Right forelimb (tissue), 1 donor: ENCODE measurements around the gene PTPN18.
"Not testable (repeated sequence)": the region's sequence is repeated elsewhere in the genome, so short reads cannot be mapped to it uniquely, and the experiment has no call there.

Experiments
- DNase-seq: peaks from one replicate; pipeline ENCODE4 v3.0.0-alpha.2; 2018

The PTPN18 gene

GRCh38 chr2:130355578-130356431 is at the start of gene PTPN18:
Gene PTPN18, plus strand, starts transcription at chr2:130356056. Its CDS starts 52 bp downstream, at chr2:130356108.
- DNase-seq: peak; percentile 88

GRCh38 chr2:130307850-130308249 is 48.0 kb upstream of the PTPN18 start:
- no peak for DNase-seq

- no peak for DNase-seq
Observed at GRCh38 chr2:130310881-130311280, 45.0 kb upstream of the PTPN18 start.

GRCh38 chr2:130313812-130314334 is 42.0 kb upstream of the PTPN18 start:
- DNase-seq: no peak

GRCh38 chr2:130314377-130314776 is 41.5 kb upstream of the PTPN18 start:
- DNase-seq: no peak

GRCh38 chr2:130316596-130316995 is 39.3 kb upstream of the PTPN18 start:
- DNase-seq: no peak

GRCh38 chr2:130318906-130319305 is 37.0 kb upstream of the PTPN18 start:
- DNase-seq: no peak

- no peak for DNase-seq
Observed at GRCh38 chr2:130319536-130319935, 36.3 kb upstream of the PTPN18 start.

GRCh38 chr2:130327703-130328527 is 27.9 kb upstream of the PTPN18 start:
- DNase-seq: no peak

- DNase-seq: no peak
Observed at GRCh38 chr2:130328710-130329109, 27.1 kb upstream of the PTPN18 start.

GRCh38 chr2:130332271-130333073 is 23.4 kb upstream of the PTPN18 start:
- peak; percentile 85 for DNase-seq

GRCh38 chr2:130333253-130333652 is 22.6 kb upstream of the PTPN18 start:
- not testable (repeated sequence) for DNase-seq

- no peak for DNase-seq
Observed at GRCh38 chr2:130334026-130334425, 21.8 kb upstream of the PTPN18 start.

GRCh38 chr2:130335226-130335625 is 20.6 kb upstream of the PTPN18 start:
- DNase-seq: no peak

- no peak for DNase-seq
Observed at GRCh38 chr2:130336150-130336876, 19.5 kb upstream of the PTPN18 start.

- DNase-seq: peak; percentile 94
Observed at GRCh38 chr2:130336877-130337734, 18.8 kb upstream of the PTPN18 start.

GRCh38 chr2:130337735-130338325 is 18.0 kb upstream of the PTPN18 start:
- DNase-seq: no peak

- DNase-seq: no peak
Observed at GRCh38 chr2:130338793-130339345, 17.0 kb upstream of the PTPN18 start.

GRCh38 chr2:130339885-130340745 is 15.7 kb upstream of the PTPN18 start:
- no peak for DNase-seq
